ENCODE data around the gene SLC25A25.

- TF ChIP-seq CTCF (IDR thresholded peaks at IDR 0.05 in 8 of 11, conservative IDR thresholded peaks at IDR 0.05 in 3 of 11) (no peak), POLR2AphosphoS5 (IDR thresholded peaks at IDR 0.05) (no peak)
Measured at GRCh38 chr9:128142596-128142995, 74.6 kb downstream of the SLC25A25 start.
